Upper lobe of left lung (tissue), 6 donors: Measurements from ENCODE around the gene KSR2. TPM values are rescaled to one million over a fixed set of nuclear protein-coding genes. Genes with fewer than 3 reads are reported as not detected.
A peak's percentile ranks its signal among the peaks of the same experiment; 100 is the strongest.

Experiments used
- ATAC-seq, 2 donors: fragments of 200-7000 bp; cut with Tn5 transposase; one replicate each; pipeline ENCODE4 v1.9.1; 2022; ENCODE audit warnings: mild to moderate bottlenecking in 2 of 2, moderate library complexity in 2 of 2; ENCODE audit not compliant: low FRiP score in 2 of 2
- DNase-seq, 2 donors: peaks; one replicate each; pipeline ENCODE4 v3.0.0-alpha.2; 2019 to 2020
- H3K27ac ChIP-seq, 4 donors: fragments of 200-600 bp; sonication (generic); one replicate each; pipeline ENCODE4 v1.5.1; 2016 to 2019
- H3K27me3 ChIP-seq, 4 donors: fragments of 200-600 bp; sonication (generic); one replicate each; pipeline ENCODE4 v1.5.1; 2017 to 2019
- H3K36me3 ChIP-seq, 4 donors: fragments of 200-600 bp; sonication (generic); one replicate each; pipeline ENCODE4 v1.5.1; 2016 to 2019
- H3K4me1 ChIP-seq, 4 donors: fragments of 200-600 bp; sonication (generic); one replicate each; pipeline ENCODE4 v1.5.1; 2018 to 2019
- H3K4me3 ChIP-seq, 4 donors: fragments of 200-600 bp; sonication (generic); one replicate each; pipeline ENCODE4 v1.5.1; 2017 to 2019; ENCODE audit warnings: mild to moderate bottlenecking in 2 of 4, moderate library complexity in 1 of 4
- H3K9me3 ChIP-seq, 4 donors: fragments of 200-600 bp; sonication (generic); one replicate each; pipeline ENCODE4 v1.5.1; 2018 to 2019
- CTCF ChIP-seq, 6 experiments: fragments of 450-650 bp in 4 of 6; fragments of 200-600 bp in 2 of 6; sonication (generic) in 2 of 6; IDR thresholded peaks; one replicate each; pipeline ENCODE4 v1.5.1; 2016 to 2019; ENCODE audit warnings: antibody characterized with exemption in 6 of 6
- EP300 ChIP-seq, 4 donors: sonication (generic); formaldehyde crosslinking; IDR thresholded peaks; one replicate each; pipeline ENCODE4 v1.5.1; 2017; ENCODE audit warnings: antibody characterized with exemption in 4 of 4, control low read depth in 2 of 4
- POLR2A ChIP-seq, 4 donors: fragments of 450-650 bp; IDR thresholded peaks; one replicate each; pipeline ENCODE4 v1.5.1; 2016 to 2017; ENCODE audit warnings: antibody characterized with exemption in 4 of 4, mild to moderate bottlenecking in 2 of 4
- POLR2AphosphoS5 ChIP-seq, 2 donors: sonication (generic); formaldehyde crosslinking; IDR thresholded peaks; one replicate each; pipeline ENCODE4 v1.5.1; 2017; ENCODE audit warnings: antibody characterized with exemption in 2 of 2
- WGBS, 2 donors: methylation state at CpG; one replicate each; pipeline ENCODE4 v1.1.5; 2017 to 2018; 5-methylcytosine and 5-hydroxymethylcytosine counted together
- total RNA-seq, 6 donors: library from RNA; depleted of rRNA in 4 of 6; stranded (reverse); fragments of >200 nt in 4 of 6; gene quantifications; one replicate each; pipeline versions ENCODE4 v1.1.0 to v1.2.1, GENCODE V29; 2016 to 2021
- donor health status: DM: no; HTN: no; CAD: no; lungs with moderate emphysema.
- donor health status: DM: no; HTN: yes; CAD: no; lungs with severe emphysema.

The KSR2 gene
- total RNA-seq, result 1 to 10 TPM in 2 of 6 donors, under 1 TPM in 4; 0.30 to 3.2 (median 0.85) TPM

- H3K36me3 ChIP-seq, result no peaks in the 10 kb centered on the region
- H3K4me3 ChIP-seq, result peak within 1 kb of the TSS; percentile 35 to 56 (median 51)
- H3K27me3 ChIP-seq, result peaks cover 0 to 15% (median under 1%) of the 10 kb centered on the region in 4 donors
- WGBS, 2 donors, result 1 to 2% methylated on average over 19 to 62 of the region's 86 CpGs
- H3K4me1 ChIP-seq, result peaks cover 0 to 18% (median 7%) of the 10 kb centered on the region in 4 donors
- peaks cover 0 to 5% (median 2%) of the 10 kb centered on the region in 4 donors for H3K9me3 ChIP-seq
- DNase-seq (peak; percentile 86 to 92), ATAC-seq (peak; percentile 74 to 89)
- TF ChIP-seq CTCF (IDR thresholded peaks at IDR 0.05) (no peak), POLR2A (IDR thresholded peaks at IDR 0.05) (peak in 1 of 4 donors; percentile 66)
- H3K27ac ChIP-seq, result peak within 1 kb of the TSS; percentile 58 to 79 (median 72)
These were observed at the start of gene KSR2 for GRCh38 chr12:117968826-117969659. TSS of gene KSR2 (minus strand) at chr12:117968990. CDS start at chr12:117968255, 735 bp downstream.

GRCh38 chr12:118017926-118018325, 49.1 kb upstream of the KSR2 start:
- no peaks in the 10 kb centered on the region for H3K9me3 ChIP-seq
- peaks cover 5 to 41% (median 21%) of the 10 kb centered on the region in 4 donors for H3K36me3 ChIP-seq
- ATAC-seq (no peak), DNase-seq (no peak)
- peaks cover 7 to 17% (median 13%) of the 10 kb centered on the region in 4 donors for H3K4me1 ChIP-seq
- no peak overlapping the region for H3K27ac ChIP-seq
- H3K4me3 ChIP-seq, result no peak overlapping the region
- no peak for TF ChIP-seq POLR2AphosphoS5 (IDR thresholded peaks at IDR 0.05)
- TF ChIP-seq EP300 (IDR thresholded peaks at IDR 0.05), result no peak
- TF ChIP-seq CTCF (IDR thresholded peaks at IDR 0.05), result no peak
- TF ChIP-seq POLR2A (IDR thresholded peaks at IDR 0.05), result no peak
- H3K27me3 ChIP-seq, result no peaks in the 10 kb centered on the region

GRCh38 chr12:118016424-118017264, 47.9 kb upstream of the KSR2 start, which contains the start of gene RFC5:
TSS of gene RFC5 (plus strand) at chr12:118016703. CDS start at chr12:118016828, 125 bp downstream.
- DNase-seq (peak; percentile 98), ATAC-seq (peak; percentile 97 to 99)
- TF ChIP-seq POLR2A (IDR thresholded peaks at IDR 0.05) (peak in 2 of 4 donors; percentile 34 to 36), CTCF (IDR thresholded peaks at IDR 0.05) (no peak), POLR2AphosphoS5 (IDR thresholded peaks at IDR 0.05) (peak; percentile 59 to 63)
- Histone ChIP-seq H3K27ac (peak within 1 kb of the TSS; percentile 53 to 78 (median 68)), H3K4me3 (peak within 1 kb of the TSS; percentile 74 to 98 (median 92)), H3K27me3 (no peaks in the 10 kb centered on the region), H3K36me3 (peaks cover 5 to 28% (median 15%) of the 10 kb centered on the region in 4 donors), H3K9me3 (no peaks in the 10 kb centered on the region), H3K4me1 (peaks cover 7 to 17% (median 13%) of the 10 kb centered on the region in 4 donors)
- WGBS, 2 donors, result 1% methylated on average over 30 to 44 of the region's 61 CpGs

GRCh38 chr12:118015944-118016343, 47.2 kb upstream of the KSR2 start:
- Histone ChIP-seq H3K27me3 (no peaks in the 10 kb centered on the region), H3K4me3 (peak overlapping the region in 3 of 4 donors; percentile 74 to 98 (median 96)), H3K36me3 (peaks cover 5 to 21% (median 11%) of the 10 kb centered on the region in 4 donors), H3K27ac (no peak overlapping the region), H3K9me3 (no peaks in the 10 kb centered on the region), H3K4me1 (peaks cover 7 to 17% (median 13%) of the 10 kb centered on the region in 4 donors)
- ATAC-seq (no peak), DNase-seq (no peak)
- WGBS, 2 donors, result 29 to 33% methylated on average over 9 of the region's 9 CpGs
- TF ChIP-seq POLR2A (IDR thresholded peaks at IDR 0.05), result no peak
- TF ChIP-seq CTCF (IDR thresholded peaks at IDR 0.05), result no peak
- TF ChIP-seq EP300 (IDR thresholded peaks at IDR 0.05), result no peak
- TF ChIP-seq POLR2AphosphoS5 (IDR thresholded peaks at IDR 0.05), result no peak
